Astrocyte of the cerebellum (primary cell): Measurements from ENCODE around the gene EGFLAM.

Experiments used
- DNase-seq: peaks from one replicate; pipeline ENCODE4 v3.0.0-alpha.2; 2011; ENCODE audit warnings: low read depth
- H3K4me3 ChIP-seq: 2 replicates; pipeline ENCODE4 v1.5.1; 2011; ENCODE audit warnings: mild to moderate bottlenecking, low read depth, low read length, moderate library complexity
- CTCF ChIP-seq: IDR thresholded peaks from 2 replicates; pipeline ENCODE4 v1.5.1; 2012; ENCODE audit warnings: low read length, low read depth, moderate library complexity, mild to moderate bottlenecking; ENCODE audit errors: missing control alignments
- in situ Hi-C: cut with HindIII; loops from 2 replicates; pipeline ENCODE4 v1.10.0; 2017; ENCODE audit warnings: low sequenced_read_pairs

Gene EGFLAM

GRCh38 chr5:38284384-38284783, 26.0 kb downstream of the EGFLAM start:
- TF ChIP-seq CTCF, result no peak
- in situ Hi-C loops, result no loop called here
- no peak overlapping the region for H3K4me3 ChIP-seq
- DNase-seq, result no peak

GRCh38 chr5:38285226-38285625, 26.9 kb downstream of the EGFLAM start:
- no peak for TF ChIP-seq CTCF
- in situ Hi-C loops, result no loop called here

DNA sequence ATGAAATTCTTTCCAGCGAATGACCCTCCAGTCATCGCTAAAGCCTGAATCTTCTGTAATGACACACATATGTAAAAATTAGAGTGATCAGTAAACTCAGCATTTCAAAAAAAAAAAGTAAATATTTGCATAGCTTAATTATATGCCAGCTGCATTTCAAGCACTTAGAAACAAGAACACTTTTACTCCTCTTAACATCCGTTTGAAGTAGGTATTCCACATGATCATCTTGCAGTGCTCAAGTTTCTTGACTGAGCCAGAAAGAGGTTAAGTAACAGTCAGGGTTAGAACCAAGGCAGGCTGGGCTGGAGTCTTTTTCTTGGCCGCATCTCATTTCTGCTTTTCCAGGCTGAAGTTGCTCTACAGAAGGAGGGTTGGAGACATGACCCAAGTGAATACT, 27.6 kb downstream of the EGFLAM start:
- no peak for DNase-seq
- in situ Hi-C loops, result no loop called here
- no peak for TF ChIP-seq CTCF
- H3K4me3 ChIP-seq, result no peak overlapping the region

More at GRCh38 chr5:38285226-38285625, 26.9 kb downstream of the EGFLAM start:
- no peak for DNase-seq
- no peak overlapping the region for H3K4me3 ChIP-seq

- TF ChIP-seq CTCF, result no peak
- no peak for DNase-seq
- in situ Hi-C loops, result no loop called here
- no peak overlapping the region for H3K4me3 ChIP-seq
These were observed 28.8 kb downstream of the EGFLAM start for GRCh38 chr5:38287124-38287523.

- DNase-seq, result no peak
- in situ Hi-C loops, result no loop called here
- no peak for TF ChIP-seq CTCF
- no peak overlapping the region for H3K4me3 ChIP-seq
These were observed 31.1 kb downstream of the EGFLAM start for GRCh38 chr5:38289457-38289856.

GRCh38 chr5:38290028-38290653, 31.8 kb downstream of the EGFLAM start:
- DNase-seq, result no peak
- in situ Hi-C loops, result no loop called here
- no peak overlapping the region for H3K4me3 ChIP-seq
- TF ChIP-seq CTCF, result no peak
